H1 (cell line): ENCODE results near the gene SCUBE2. TPM values are rescaled to one million over a fixed set of nuclear protein-coding genes. Genes with fewer than 3 reads are reported as not detected.

Experiments
- CTCF ChIA-PET: fragments of 300-600 bp; sonication (Branson Sonifier 250); formaldehyde crosslinking; loops from one replicate; lab custom pipeline; 2021; ENCODE audit not compliant: partially characterized antibody; lab: Charles Lee
- POLR2A ChIA-PET: fragments of 300-600 bp; sonication (Branson Sonifier 250); formaldehyde crosslinking; loops from one replicate; lab custom pipeline; 2021; ENCODE audit warnings: inconsistent platforms; ENCODE audit not compliant: partially characterized antibody; lab: Charles Lee
- DNase-seq, 2 experiments: peaks; one replicate each; pipeline versions ENCODE4 v3.0.0 to v3.0.0-alpha.2; 2010 to 2022; ENCODE audit warnings: low spot score in 2 of 2, low read depth in 1 of 2, mixed read lengths in 1 of 2
- FAIRE-seq: peaks from 2 replicates; lab custom pipeline; 2011; peaks lifted over from hg19 to GRCh38; lab: Jason Lieb, UNC
- H2AFZ ChIP-seq: 2 replicates; pipeline ENCODE4 v1.8.1; 2012; ENCODE audit warnings: low read length, inconsistent platforms
- H2AK5ac ChIP-seq: 2 replicates; pipeline ENCODE4 v1.6.1; 2013; ENCODE audit warnings: low read depth, low read length
- H2BK120ac ChIP-seq: replicated peaks from 2 replicates; pipeline ENCODE3; 2013; ENCODE audit warnings: low read depth, low read length, inconsistent platforms
- H2BK12ac ChIP-seq: 2 replicates; pipeline ENCODE4 v1.6.1; 2013; ENCODE audit warnings: low read depth, low read length
- H2BK15ac ChIP-seq: 2 replicates; pipeline ENCODE4 v1.6.1; 2013; ENCODE audit warnings: low read length
- H2BK20ac ChIP-seq: 2 replicates; pipeline ENCODE4 v1.6.1; 2013; ENCODE audit warnings: low read length
- H2BK5ac ChIP-seq: 2 replicates; pipeline ENCODE4 v1.6.1; 2013; ENCODE audit warnings: low read depth, low read length
- H3K14ac ChIP-seq: 2 replicates; pipeline ENCODE4 v1.6.1; 2013; ENCODE audit warnings: inconsistent platforms; ENCODE audit not compliant: insufficient read length
- H3K18ac ChIP-seq: 2 replicates; pipeline ENCODE4 v1.6.1; 2013; ENCODE audit warnings: low read length; ENCODE audit errors: extremely low read depth
- H3K23ac ChIP-seq: 2 replicates; pipeline ENCODE4 v1.6.1; 2013; ENCODE audit warnings: inconsistent platforms; ENCODE audit not compliant: insufficient read length
- H3K23me2 ChIP-seq: 2 replicates; pipeline ENCODE4 v1.6.1; 2013; ENCODE audit warnings: low read depth, low read length
- H3K27ac ChIP-seq: 2 replicates; pipeline ENCODE4 v1.6.1; 2011; ENCODE audit warnings: low read depth, low read length, inconsistent platforms
- H3K27me3 ChIP-seq, 4 experiments: replicated peaks in 1 of 4; 1 replicate in 1 of 4; 2 replicates in 3 of 4; pipeline versions ENCODE4 v1.6.1 to v1.8.1; 2011 to 2013; ENCODE audit warnings: low read length in 3 of 4, mild to moderate bottlenecking in 3 of 4, inconsistent platforms in 2 of 4, mixed read lengths in 2 of 4, moderate library complexity in 1 of 4; ENCODE audit not compliant: control insufficient read depth in 3 of 4, insufficient read depth in 3 of 4; ENCODE audit errors: extremely low read depth in 1 of 4
- H3K36me3 ChIP-seq, 4 experiments: 2 replicates each; pipeline versions ENCODE4 v1.6.1 to v1.8.1; 2011 to 2013; ENCODE audit warnings: mild to moderate bottlenecking in 4 of 4, low read length in 3 of 4, moderate library complexity in 2 of 4, control low read depth in 1 of 4, inconsistent platforms in 1 of 4; ENCODE audit not compliant: insufficient read depth in 4 of 4, control insufficient read depth in 2 of 4
- H3K4ac ChIP-seq: replicated peaks from 2 replicates; pipeline ENCODE3; 2013; ENCODE audit warnings: low read length, low read depth, mixed read lengths, inconsistent platforms; ENCODE audit not compliant: insufficient read length
- H3K4me1 ChIP-seq, 4 experiments: replicated peaks in 1 of 4; 1 replicate in 1 of 4; 2 replicates in 3 of 4; pipeline versions ENCODE4 v1.6.1 to v1.8.1; 2011 to 2013; ENCODE audit warnings: low read length in 3 of 4, inconsistent platforms in 2 of 4, mixed read lengths in 1 of 4; ENCODE audit not compliant: insufficient read depth in 4 of 4, control insufficient read depth in 3 of 4
- H3K4me2 ChIP-seq, 2 experiments: 2 replicates each; pipeline versions ENCODE4 v1.6.1 to v1.8.1; 2011 to 2013; ENCODE audit warnings: low read depth in 2 of 2, low read length in 2 of 2, control low read depth in 1 of 2, inconsistent platforms in 1 of 2, mild to moderate bottlenecking in 1 of 2; ENCODE audit not compliant: insufficient read depth in 1 of 2
- H3K4me3 ChIP-seq, 4 experiments: fragments of 200-600, 300-600 bp in 1 of 4; sonication (generic), shearing (Covaris generic), sonication (Bioruptor Twin) in 1 of 4; 2 replicates each; pipeline versions ENCODE4 v1.5.1 to v1.8.1; 2011 to 2016; ENCODE audit warnings: low read length in 4 of 4, low read depth in 3 of 4, control low read depth in 2 of 4, inconsistent platforms in 2 of 4, mild to moderate bottlenecking in 2 of 4, mixed read lengths in 1 of 4, moderate library complexity in 1 of 4; ENCODE audit not compliant: insufficient read depth in 2 of 4; ENCODE audit errors: extremely low read depth in 1 of 4
- H3K56ac ChIP-seq: replicated peaks from 2 replicates; pipeline ENCODE3; 2013; ENCODE audit warnings: low read depth, mild to moderate bottlenecking, mixed read lengths, low read length, inconsistent platforms; ENCODE audit not compliant: insufficient read length
- H3K79me1 ChIP-seq: 2 replicates; pipeline ENCODE4 v1.6.1; 2013; ENCODE audit warnings: low read depth, low read length, control low read depth
- H3K79me2 ChIP-seq, 2 experiments: 2 replicates each; pipeline versions ENCODE4 v1.6.1 to v1.8.1; 2012 to 2013; ENCODE audit warnings: low read length in 2 of 2, mild to moderate bottlenecking in 2 of 2, inconsistent platforms in 1 of 2; ENCODE audit not compliant: insufficient read depth in 2 of 2, control insufficient read depth in 1 of 2
- H3K9ac ChIP-seq, 4 experiments: replicated peaks in 1 of 4; 1 replicate in 1 of 4; 2 replicates in 3 of 4; pipeline versions ENCODE4 v1.6.1 to v1.8.1; 2011 to 2013; ENCODE audit warnings: low read depth in 3 of 4, low read length in 3 of 4, control low read depth in 2 of 4, mild to moderate bottlenecking in 2 of 4, moderate library complexity in 2 of 4, inconsistent platforms in 1 of 4; ENCODE audit errors: extremely low read depth in 1 of 4
- H3K9me3 ChIP-seq, 2 experiments: 2 replicates each; pipeline versions ENCODE4 v1.6.1 to v1.8.1; 2012 to 2013; ENCODE audit warnings: mild to moderate bottlenecking in 2 of 2, moderate library complexity in 2 of 2, control low read depth in 1 of 2, inconsistent platforms in 1 of 2, low read depth in 1 of 2, low read length in 1 of 2, mixed read lengths in 1 of 2; ENCODE audit not compliant: insufficient read depth in 2 of 2
- H4K20me1 ChIP-seq, 2 experiments: replicated peaks in 1 of 2; 2 replicates each; pipeline versions ENCODE3 to v1.8.1; 2011 to 2013; ENCODE audit warnings: inconsistent platforms in 2 of 2, low read length in 2 of 2, mild to moderate bottlenecking in 1 of 2; ENCODE audit not compliant: insufficient read depth in 2 of 2, control insufficient read depth in 1 of 2
- H4K5ac ChIP-seq: 2 replicates; pipeline ENCODE4 v1.6.1; 2013; ENCODE audit warnings: low read length, low read depth, mixed read lengths, inconsistent platforms; ENCODE audit not compliant: insufficient read length
- H4K8ac ChIP-seq: 2 replicates; pipeline ENCODE4 v1.8.0; 2013; ENCODE audit warnings: mild to moderate bottlenecking, moderate library complexity, low read length, inconsistent platforms; ENCODE audit not compliant: insufficient read depth; ENCODE audit errors: extremely low read depth
- H4K91ac ChIP-seq: replicated peaks from 2 replicates; pipeline ENCODE3; 2013; ENCODE audit warnings: low read length, mixed read lengths, inconsistent platforms; ENCODE audit not compliant: insufficient read length
- BRCA1 ChIP-seq: IDR thresholded peaks from 2 replicates; pipeline ENCODE4 v1.6.1; 2012; ENCODE audit warnings: low read depth, low read length, improper control_type of control experiment
- WGBS, 2 experiments: shearing (Covaris generic) in 1 of 2; methylation state at CpG; one replicate each; pipeline versions ENCODE4 v1.1.6 to v1.1.7; 2013 to 2015; ENCODE audit warnings: low lambda C conversion rate in 2 of 2, mixed read lengths in 2 of 2, inconsistent platforms in 1 of 2, low coverage in 1 of 2, missing lambda C conversion rate in 1 of 2; ENCODE audit not compliant: insufficient replicate concordance in 2 of 2, insufficient coverage in 1 of 2, insufficient read length in 1 of 2; ENCODE audit errors: extremely low coverage in 1 of 2, missing lambda C conversion rate in 1 of 2; 5-methylcytosine and 5-hydroxymethylcytosine counted together
- polyA plus RNA-seq, 7 experiments: library from polyadenylated mRNA; depleted of rRNA in 3 of 7; stranded (reverse) in 5 of 7; unstranded in 2 of 7; fragments of >200 nt in 5 of 7; fragments of 200-250 nt in 2 of 7; gene quantifications; 1 replicate in 5 of 7; 2 replicates in 1 of 7; 4 replicates in 1 of 7; pipeline versions ENCODE4 v1.2.1 to v1.2.3, GENCODE V29; 2011 to 2013; ENCODE audit warnings: missing spikeins in 2 of 7, mixed read lengths in 2 of 7
- total RNA-seq: library from RNA; stranded (reverse); fragmentation: NEBNext Ultra II Directional; extraction: Animal tissue kit (Norgen Biotek cat#: 25700); gene quantifications from 2 replicates; pipeline ENCODE4 v1.2.1, GENCODE V29; 2021

Gene SCUBE2
- total and polyA plus RNA-seq, 2 of the 8 experiments (the other 6 are each of a cell fraction or from before 2014, with no cell fraction given): 0.29 to 1.2 TPM

DNA sequence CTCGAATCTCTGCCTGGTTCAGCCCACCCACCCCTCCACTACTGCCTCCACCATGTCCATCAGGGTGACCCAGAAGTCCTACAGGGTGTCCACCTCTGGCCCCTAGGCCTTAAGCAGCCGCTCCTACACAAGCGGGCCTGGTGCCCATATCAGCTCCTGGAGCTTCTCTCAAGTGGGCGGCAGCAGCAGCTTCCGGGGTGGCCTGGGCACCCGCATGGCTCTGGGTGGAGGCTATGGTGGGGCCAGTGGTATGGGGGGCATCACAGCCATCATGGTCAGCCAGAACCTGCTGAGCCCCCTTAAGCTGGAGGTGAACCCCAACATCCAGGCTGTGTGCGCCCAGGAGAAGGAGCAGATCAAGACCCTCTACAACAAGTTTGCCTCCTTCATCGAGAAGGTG, 3.0 kb upstream of the SCUBE2 start:
- Histone ChIP-seq H2BK5ac (no peak overlapping the region), H4K91ac (no peak overlapping the region), H3K9ac (no peak overlapping the region), H4K20me1 (no peaks in the 10 kb centered on the region), H3K4me2 (no peak overlapping the region), H3K23me2 (peaks cover 7% of the 10 kb centered on the region; the same call in 1 of the 2 replicates), H3K56ac (no peak overlapping the region), H3K4ac (no peak overlapping the region), H2AFZ (no peak overlapping the region), H3K27ac (no peak overlapping the region), H2AK5ac (no peak overlapping the region), H3K14ac (no peak overlapping the region), H3K4me3 (no peak overlapping the region), H2BK120ac (no peak overlapping the region), H3K9me3 (no peaks in the 10 kb centered on the region), H3K23ac (no peak overlapping the region), H2BK12ac (no peak overlapping the region), H3K27me3 (peaks cover 11 to 31% (median 29%) of the 10 kb centered on the region in 4 experiments), H4K8ac (peak overlapping the region; percentile 57; the same call in 1 of the 2 replicates), H3K79me1 (no peaks in the 10 kb centered on the region), H4K5ac (no peak overlapping the region), H2BK20ac (no peak overlapping the region), H3K36me3 (no peaks in the 10 kb centered on the region), H3K18ac (no peak overlapping the region), H3K79me2 (no peaks in the 10 kb centered on the region), H3K4me1 (peaks cover 1 to 4% (median 3%) of the 10 kb centered on the region in 4 experiments; a peak in 5 of 7 replicates), H2BK15ac (no peak overlapping the region)
- FAIRE-seq (no peak), DNase-seq (no peak)
- POLR2A ChIA-PET: no interaction called here
- TF ChIP-seq BRCA1: no peak
- 94% methylated on average over 8 of the region's 8 CpGs; no CpG with 5 or more reads in 1 of the 2 experiments for WGBS, 2 experiments
- CTCF ChIA-PET: interaction anchor here (0.6 to 12.2 kb wide), 23 partner anchors 9 to 1785 kb away, joined by 3 to 177 read pairs (median 7); no protein-coding TSS in a partner anchor
